ENCODE measurements around the gene CDK19. TPM values are rescaled to one million over a fixed set of nuclear protein-coding genes. Genes with fewer than 3 reads are reported as not detected.
"Not testable (repeated sequence)": the region's sequence is repeated elsewhere in the genome, so short reads cannot be mapped to it uniquely, and the experiment has no call there.

Gene CDK19
- total RNA-seq, 2 experiments from 2014 or later: 25.3 to 30.0 TPM

DNA sequence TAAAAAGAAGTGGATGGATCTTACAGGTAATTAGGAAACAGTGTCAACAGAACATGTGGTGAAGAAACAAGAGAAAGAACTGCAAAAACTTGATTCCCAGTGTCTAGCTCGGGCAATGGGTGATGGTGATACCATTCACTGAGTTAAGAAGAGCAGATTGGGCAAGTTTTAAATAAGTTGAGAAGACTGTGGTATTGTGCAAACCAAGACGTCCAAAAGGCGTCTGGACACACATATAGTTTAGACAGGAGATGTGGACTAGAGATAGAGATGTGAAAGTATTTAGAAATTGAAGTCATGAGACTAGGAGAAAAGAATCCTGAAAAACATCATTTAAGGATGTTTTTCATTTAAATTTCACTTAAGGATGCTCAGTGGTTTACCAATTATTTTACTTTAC is 53.9 kb downstream of the CDK19 start:
- no peak for DNase-seq
- no peak for ATAC-seq (ENCODE audit: low read depth)
- POLR2A ChIA-PET: no interaction called here
- no peaks in the 10 kb centered on the region for H3K27me3 Mint-ChIP-seq
- H3K4me3 Mint-ChIP-seq: no peak overlapping the region
- peaks cover 4% of the 10 kb centered on the region for H3K9me3 Mint-ChIP-seq
- H3K27ac Mint-ChIP-seq: no peak overlapping the region
- peaks cover 15% of the 10 kb centered on the region for H3K36me3 Mint-ChIP-seq
- peaks cover 5% of the 10 kb centered on the region for H3K4me1 Mint-ChIP-seq

DNA sequence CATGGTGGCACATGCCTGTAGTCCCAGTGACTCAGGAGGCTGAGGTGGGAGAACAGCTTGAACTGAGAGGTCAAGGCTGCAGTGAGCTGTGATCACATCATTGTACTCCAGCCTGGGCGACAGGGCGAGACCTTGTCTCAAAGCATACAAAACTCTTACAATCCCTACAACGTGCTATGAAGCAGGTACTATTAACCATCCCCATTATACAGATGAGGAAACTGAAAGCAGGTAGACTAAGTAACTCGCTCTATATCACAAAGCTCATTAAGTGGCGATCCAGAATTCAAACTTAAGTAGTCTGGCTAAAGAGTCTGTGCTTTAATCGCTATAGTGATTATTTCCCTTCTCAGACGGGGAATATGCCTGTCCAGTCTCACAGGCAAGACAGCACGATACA is 54.7 kb downstream of the CDK19 start:
- DNase-seq: no peak
- peaks cover 6% of the 10 kb centered on the region for H3K4me1 Mint-ChIP-seq

DNA sequence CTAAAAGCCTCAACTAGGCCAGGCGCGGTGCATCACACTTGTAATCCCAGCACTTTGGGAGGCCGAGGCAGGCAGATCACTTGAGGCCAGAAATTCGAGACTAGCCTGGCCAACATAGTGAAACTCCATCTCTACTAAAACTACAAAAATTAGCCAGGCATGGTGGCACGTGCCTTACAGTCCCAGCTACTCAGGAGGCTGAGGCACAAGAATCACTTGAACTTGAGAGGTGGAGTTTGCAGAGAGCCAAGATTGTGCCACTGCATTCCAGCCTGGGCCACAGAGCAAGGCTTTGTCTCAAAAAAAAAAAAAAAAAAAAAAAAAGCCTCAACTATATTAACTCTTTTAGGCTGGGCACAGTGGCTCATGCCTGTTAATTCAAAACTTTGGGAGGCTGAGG is 55.2 kb downstream of the CDK19 start:
- DNase-seq; H3K4me3 Mint-ChIP-seq; H3K9me3 Mint-ChIP-seq; H3K27me3 Mint-ChIP-seq; H3K4me1 Mint-ChIP-seq; H3K27ac Mint-ChIP-seq; ATAC-seq (ENCODE audit: low read depth): not testable (repeated sequence)
- peaks cover 11% of the 10 kb centered on the region for H3K36me3 Mint-ChIP-seq
- POLR2A ChIA-PET: interaction anchor here (1.5 kb wide), 1 partner anchor 114 kb away, joined by 4 read pairs; the partner anchor contains the start of gene AMD1

More for the DNA sequence above, 54.7 kb downstream of the CDK19 start:
- no peak overlapping the region for H3K27ac Mint-ChIP-seq
- no peak overlapping the region for H3K4me3 Mint-ChIP-seq
- ATAC-seq (ENCODE audit: low read depth): no peak
- peaks cover 4% of the 10 kb centered on the region for H3K9me3 Mint-ChIP-seq
- no peaks in the 10 kb centered on the region for H3K27me3 Mint-ChIP-seq
- H3K36me3 Mint-ChIP-seq: peaks cover 11% of the 10 kb centered on the region
- POLR2A ChIA-PET: interaction anchor here (1.5 kb wide), 1 partner anchor 114 kb away, joined by 4 read pairs; the partner anchor contains the start of gene AMD1

DNA sequence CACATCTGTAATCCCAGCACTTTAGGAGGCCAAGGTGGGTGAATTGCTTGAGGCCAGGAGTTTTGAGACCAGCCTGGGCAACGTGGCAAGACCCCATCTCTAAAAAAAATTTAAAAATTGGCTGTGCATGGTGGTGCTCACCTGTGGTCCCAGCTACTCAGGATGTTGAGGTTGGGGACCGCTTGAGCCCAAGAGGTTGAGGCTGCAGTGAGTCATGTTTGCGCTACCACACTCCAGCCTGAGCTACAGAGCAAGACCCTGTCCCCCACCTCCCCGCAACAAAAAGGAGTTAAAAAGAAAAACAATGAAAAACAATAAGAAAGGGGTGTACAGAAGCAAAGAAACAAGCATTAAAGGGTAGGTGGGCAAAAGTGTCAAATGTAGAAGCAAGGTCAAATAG is 57.3 kb downstream of the CDK19 start:
- no peak overlapping the region for H3K4me3 Mint-ChIP-seq
- POLR2A ChIA-PET: no interaction called here
- H3K36me3 Mint-ChIP-seq: peaks cover 5% of the 10 kb centered on the region
- no peak for DNase-seq
- peaks cover 7% of the 10 kb centered on the region for H3K4me1 Mint-ChIP-seq
- H3K27ac Mint-ChIP-seq: no peak overlapping the region
- no peaks in the 10 kb centered on the region for H3K9me3 Mint-ChIP-seq
- no peak for ATAC-seq (ENCODE audit: low read depth)
- H3K27me3 Mint-ChIP-seq: no peaks in the 10 kb centered on the region

DNA sequence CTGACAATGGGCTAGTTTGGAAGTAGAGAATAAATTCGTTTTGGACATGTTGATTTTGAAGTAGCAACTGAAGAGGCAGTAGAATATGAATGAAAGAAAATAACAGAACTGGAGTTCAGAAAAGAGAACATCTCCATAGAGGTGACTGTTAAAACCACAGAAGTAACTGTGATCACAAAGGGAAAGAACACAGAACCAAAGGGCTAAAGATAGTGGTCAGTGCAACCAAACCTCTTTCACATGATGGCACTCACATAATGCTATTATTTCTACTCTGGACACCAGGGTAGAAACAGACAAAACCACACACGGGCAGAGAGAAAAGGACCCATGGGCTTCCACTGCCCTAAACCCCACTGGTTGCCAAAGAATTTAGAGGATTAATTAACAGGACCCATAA is 58.5 kb downstream of the CDK19 start:
- DNase-seq (no peak), ATAC-seq (ENCODE audit: low read depth) (no peak)
- Mint-ChIP-seq H3K9me3 (no peaks in the 10 kb centered on the region), H3K27ac (no peak overlapping the region), H3K27me3 (no peaks in the 10 kb centered on the region), H3K36me3 (peaks cover 2% of the 10 kb centered on the region), H3K4me3 (no peak overlapping the region), H3K4me1 (peaks cover 7% of the 10 kb centered on the region)
- POLR2A ChIA-PET: no interaction called here

DNA sequence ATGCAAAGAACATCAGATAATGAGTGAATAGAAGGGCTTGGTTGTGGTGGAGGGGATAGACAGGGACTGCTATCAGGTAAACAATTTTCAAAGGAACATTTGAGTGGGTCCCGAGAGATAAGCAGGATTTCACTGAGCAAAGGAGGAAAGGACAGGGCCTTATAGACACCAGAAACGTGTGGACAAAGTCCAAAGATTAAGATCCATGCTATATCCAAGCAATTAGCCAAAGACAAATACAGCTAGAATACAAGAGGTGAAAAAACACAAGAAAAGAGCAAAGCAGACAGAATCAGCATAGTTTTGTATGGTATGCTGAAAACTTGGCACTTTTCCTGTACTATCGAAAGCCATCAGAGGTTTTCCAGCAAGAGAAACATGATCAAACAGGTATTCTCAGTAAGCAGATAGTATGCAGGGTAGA is 59.8 kb downstream of the CDK19 start:
- Mint-ChIP-seq H3K36me3 (peaks cover 2% of the 10 kb centered on the region), H3K4me3 (no peak overlapping the region)

DNA sequence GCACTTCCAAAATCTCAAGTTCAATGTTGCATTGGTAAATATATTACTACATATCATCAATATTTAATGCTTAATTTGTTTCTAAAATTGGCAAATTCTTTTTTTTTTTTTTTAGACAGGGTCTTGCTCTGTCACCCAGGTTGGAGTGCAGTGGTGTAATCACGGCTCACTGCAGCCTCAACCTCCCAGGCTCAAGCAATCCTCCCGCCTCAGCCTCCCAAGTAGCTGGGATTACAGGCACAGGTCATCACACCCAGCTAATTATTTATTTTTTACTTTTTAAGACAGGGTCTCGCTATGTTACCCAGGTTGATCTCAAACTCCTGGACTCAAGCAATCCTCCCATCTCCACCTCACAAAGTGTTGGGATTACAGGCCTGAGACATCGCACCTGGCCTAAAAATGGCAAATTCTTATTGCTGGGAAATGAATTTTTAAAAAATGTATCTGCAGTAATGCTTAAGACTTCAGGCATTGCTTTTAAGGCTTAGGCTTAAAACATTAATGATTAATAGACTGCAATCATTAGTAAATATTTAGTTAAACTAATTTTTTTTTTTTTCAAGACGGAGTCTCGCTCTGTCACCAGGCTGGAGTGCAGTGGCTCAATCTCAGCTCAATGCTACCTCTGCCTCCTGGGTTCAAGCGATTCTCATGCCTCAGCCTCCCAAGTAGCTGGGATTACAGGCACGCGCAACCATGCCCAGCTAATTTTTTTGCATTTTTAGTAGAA is 61.2 kb downstream of the CDK19 start:
- POLR2A ChIA-PET: interaction anchor here (0.7 kb wide), 1 partner anchor 33 kb away, joined by 3 read pairs; no protein-coding TSS in a partner anchor
- H3K27ac Mint-ChIP-seq; H3K9me3 Mint-ChIP-seq; H3K36me3 Mint-ChIP-seq; ATAC-seq (ENCODE audit: low read depth); DNase-seq; H3K27me3 Mint-ChIP-seq; H3K4me3 Mint-ChIP-seq: not testable (repeated sequence)
- H3K4me1 Mint-ChIP-seq: peaks cover 11% of the 10 kb centered on the region

More for the DNA sequence above, 59.8 kb downstream of the CDK19 start:
- POLR2A ChIA-PET: no interaction called here
- peaks cover 8% of the 10 kb centered on the region for H3K4me1 Mint-ChIP-seq
- ATAC-seq (ENCODE audit: low read depth): no peak
- H3K27me3 Mint-ChIP-seq: no peaks in the 10 kb centered on the region
- H3K27ac Mint-ChIP-seq: no peak overlapping the region
- no peak for DNase-seq
- no peaks in the 10 kb centered on the region for H3K9me3 Mint-ChIP-seq

DNA sequence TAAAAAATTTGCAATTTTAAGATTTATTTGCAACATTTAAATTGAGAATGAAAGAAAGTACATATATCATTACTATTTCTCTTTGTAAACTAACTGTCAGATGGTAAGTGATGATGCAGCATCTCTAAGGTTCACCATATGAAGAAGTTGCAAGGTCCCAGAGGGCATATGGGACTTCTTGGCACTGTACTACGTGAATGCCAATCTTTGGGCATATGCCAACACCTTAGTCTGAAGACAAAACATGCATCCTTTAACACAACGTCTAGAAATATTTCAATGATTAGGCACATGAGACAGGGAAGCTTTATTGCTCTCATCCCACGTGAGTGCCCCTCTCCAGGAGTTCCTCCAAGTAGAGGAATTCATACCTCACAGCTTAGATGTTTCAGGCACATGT is 66.8 kb downstream of the CDK19 start:
- H3K27me3 Mint-ChIP-seq: no peaks in the 10 kb centered on the region
- no peaks in the 10 kb centered on the region for H3K9me3 Mint-ChIP-seq
- peaks cover 12% of the 10 kb centered on the region for H3K36me3 Mint-ChIP-seq
- ATAC-seq (ENCODE audit: low read depth) (no peak), DNase-seq (no peak)
- POLR2A ChIA-PET: interaction anchor here (0.6 kb wide), 1 partner anchor 188 kb away, joined by 3 read pairs; no protein-coding TSS in a partner anchor
- no peak overlapping the region for H3K27ac Mint-ChIP-seq
- H3K4me3 Mint-ChIP-seq: no peak overlapping the region
- peaks cover 4% of the 10 kb centered on the region for H3K4me1 Mint-ChIP-seq

DNA sequence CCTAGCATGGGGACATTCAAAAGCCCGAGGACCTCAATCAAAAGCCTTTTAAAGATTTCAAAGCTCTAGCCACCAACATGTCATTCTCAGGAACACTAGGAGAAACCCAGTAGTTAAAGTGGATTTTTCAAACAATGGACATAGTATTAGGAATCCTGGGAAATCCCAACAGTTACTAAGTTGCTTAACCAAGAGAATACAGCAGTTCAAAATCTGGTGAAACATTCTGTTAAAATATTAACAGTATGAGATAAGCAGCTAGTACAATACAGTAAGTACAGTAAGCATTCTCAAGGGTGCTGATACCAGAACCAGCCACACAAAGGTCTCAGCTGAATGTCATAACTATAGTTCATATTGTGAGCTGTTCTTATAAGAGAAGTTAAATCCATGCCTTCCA is 68.6 kb downstream of the CDK19 start:
- DNase-seq: no peak
- no peak overlapping the region for H3K27ac Mint-ChIP-seq
- no peaks in the 10 kb centered on the region for H3K27me3 Mint-ChIP-seq
- H3K36me3 Mint-ChIP-seq: peaks cover 29% of the 10 kb centered on the region
- ATAC-seq (ENCODE audit: low read depth): no peak
- POLR2A ChIA-PET: interaction anchor here (1.2 kb wide), 1 partner anchor 129 kb away, joined by 3 read pairs; no protein-coding TSS in a partner anchor
- no peak overlapping the region for H3K4me3 Mint-ChIP-seq
- H3K9me3 Mint-ChIP-seq: peaks cover 8% of the 10 kb centered on the region
- H3K4me1 Mint-ChIP-seq: peaks cover 4% of the 10 kb centered on the region

DNA sequence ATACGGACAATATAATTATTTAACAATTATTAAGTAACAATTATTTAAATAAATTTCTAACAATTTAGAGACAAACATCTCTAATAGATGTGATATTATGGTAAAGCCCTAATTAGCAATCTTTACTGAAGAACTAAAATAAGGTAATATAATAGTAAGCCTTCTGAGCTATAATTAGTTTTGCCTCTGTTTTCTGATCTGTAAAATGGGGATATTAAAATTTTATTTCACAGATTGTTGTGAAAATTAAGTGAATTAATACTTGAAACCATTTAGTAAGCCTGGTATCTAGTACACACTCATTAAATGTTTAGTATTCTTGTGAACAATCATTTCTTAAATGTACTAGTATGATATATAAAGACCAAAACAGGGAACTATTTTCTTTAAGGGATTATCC is 70.3 kb downstream of the CDK19 start:
- peaks cover 16% of the 10 kb centered on the region for H3K9me3 Mint-ChIP-seq
- ATAC-seq (ENCODE audit: low read depth): no peak
- H3K36me3 Mint-ChIP-seq: peaks cover 42% of the 10 kb centered on the region
- no peak overlapping the region for H3K4me3 Mint-ChIP-seq
- DNase-seq: no peak
- no peak overlapping the region for H3K27ac Mint-ChIP-seq
- no peaks in the 10 kb centered on the region for H3K27me3 Mint-ChIP-seq
- H3K4me1 Mint-ChIP-seq: no peaks in the 10 kb centered on the region
- POLR2A ChIA-PET: no interaction called here

DNA sequence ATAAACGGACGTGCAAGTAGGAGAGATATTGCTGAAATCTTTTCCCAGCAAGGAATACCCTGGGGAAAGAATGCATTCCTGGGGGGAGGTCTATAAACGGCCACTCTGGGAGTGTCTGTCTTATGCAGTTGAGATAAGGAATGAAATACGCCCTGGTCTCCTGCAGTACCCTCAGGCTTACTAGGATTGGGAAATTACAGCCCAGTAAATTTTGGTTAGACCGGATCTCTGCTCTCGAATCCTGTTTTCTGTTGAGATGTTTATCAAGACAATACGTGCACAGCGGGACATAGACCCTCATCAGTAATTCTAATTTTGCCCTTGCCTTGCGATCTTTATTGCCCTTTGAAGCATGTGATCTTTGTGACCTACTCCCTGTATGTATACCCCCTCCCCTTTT is 72.7 kb downstream of the CDK19 start:
- POLR2A ChIA-PET; H3K4me3 Mint-ChIP-seq; DNase-seq; H3K27ac Mint-ChIP-seq; H3K27me3 Mint-ChIP-seq; ATAC-seq (ENCODE audit: low read depth); H3K4me1 Mint-ChIP-seq: not testable (repeated sequence)
- peaks cover 16% of the 10 kb centered on the region for H3K9me3 Mint-ChIP-seq
- H3K36me3 Mint-ChIP-seq: peaks cover 46% of the 10 kb centered on the region

DNA sequence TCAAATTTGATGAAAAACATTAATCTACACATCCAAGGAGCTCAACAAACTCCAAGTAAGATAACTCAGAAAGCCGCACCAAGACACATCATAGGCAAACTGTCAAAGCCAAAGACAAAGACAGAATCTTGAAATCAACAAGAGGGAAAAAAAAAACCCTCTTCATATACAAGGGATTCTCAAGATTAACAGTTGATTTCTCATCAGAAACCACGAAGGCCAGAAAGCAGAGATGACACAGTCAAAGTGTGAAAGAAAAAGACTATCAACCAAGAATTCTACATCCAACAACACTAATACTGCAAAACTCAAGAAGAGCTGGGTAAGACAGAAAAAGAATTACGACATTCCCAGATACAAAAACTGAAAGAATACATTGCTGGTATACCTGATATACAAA is 73.8 kb downstream of the CDK19 start:
- POLR2A ChIA-PET: interaction anchor here (0.6 kb wide), 1 partner anchor 1395 kb away, joined by 4 read pairs; no protein-coding TSS in a partner anchor
- Mint-ChIP-seq H3K27ac (no peak overlapping the region), H3K4me1 (no peaks in the 10 kb centered on the region)

DNA sequence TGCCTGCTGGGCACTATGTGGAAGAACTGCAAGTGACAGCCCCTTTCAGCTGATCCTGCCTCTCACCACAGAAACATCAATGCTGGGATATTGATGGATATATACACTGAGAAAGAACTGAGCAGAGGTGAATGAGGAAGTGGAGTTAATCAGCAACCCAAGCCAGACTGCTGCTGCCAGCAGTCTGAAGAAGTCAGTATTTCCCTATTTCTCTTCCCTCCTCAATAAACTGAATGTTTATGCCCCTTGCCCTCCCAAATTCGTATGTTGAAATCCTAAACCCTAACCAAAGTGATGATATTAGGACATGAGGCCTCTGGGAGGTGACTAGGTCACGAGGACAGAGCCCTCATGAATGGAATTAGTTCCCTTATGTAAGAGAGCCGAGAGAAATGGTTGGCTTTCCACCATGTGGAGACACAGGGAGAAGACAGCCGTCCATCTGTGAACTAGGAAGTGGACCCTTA is 76.3 kb downstream of the CDK19 start:
- Mint-ChIP-seq H3K4me1 (peaks cover 2% of the 10 kb centered on the region), H3K27me3 (no peaks in the 10 kb centered on the region), H3K4me3 (no peak overlapping the region), H3K9me3 (peaks cover 16% of the 10 kb centered on the region), H3K27ac (no peak overlapping the region), H3K36me3 (peaks cover 47% of the 10 kb centered on the region)
- no peak for DNase-seq
- ATAC-seq (ENCODE audit: low read depth): no peak
- POLR2A ChIA-PET: no interaction called here

More for the DNA sequence above, 73.8 kb downstream of the CDK19 start:
- no peak overlapping the region for H3K4me3 Mint-ChIP-seq
- peaks cover 16% of the 10 kb centered on the region for H3K9me3 Mint-ChIP-seq
- H3K27me3 Mint-ChIP-seq: no peaks in the 10 kb centered on the region
- peaks cover 48% of the 10 kb centered on the region for H3K36me3 Mint-ChIP-seq
- ATAC-seq (ENCODE audit: low read depth) (no peak), DNase-seq (no peak)

DNA sequence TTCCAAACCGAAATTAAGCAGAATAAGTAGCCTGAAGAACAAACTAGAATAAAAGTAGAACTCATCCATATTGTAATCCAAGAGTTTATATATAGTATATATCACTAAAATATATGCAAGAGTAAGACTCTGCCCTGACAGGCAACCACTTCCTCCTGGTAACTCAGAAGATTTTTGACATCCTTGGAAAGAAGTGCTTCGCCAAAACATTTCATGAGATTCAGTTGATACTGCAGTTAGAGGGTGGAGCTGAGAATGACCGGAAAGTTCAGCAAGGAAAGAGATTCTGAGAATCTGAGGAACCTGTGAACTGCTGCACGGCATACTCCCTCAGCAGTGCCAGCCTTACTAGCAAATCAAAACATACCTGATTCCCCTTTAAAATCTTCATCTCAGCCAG is 79.6 kb downstream of the CDK19 start:
- H3K36me3 Mint-ChIP-seq: peaks cover 37% of the 10 kb centered on the region
- POLR2A ChIA-PET: no interaction called here
- peaks cover 3% of the 10 kb centered on the region for H3K4me1 Mint-ChIP-seq
- no peaks in the 10 kb centered on the region for H3K27me3 Mint-ChIP-seq
- DNase-seq (no peak), ATAC-seq (ENCODE audit: low read depth) (no peak)
- H3K4me3 Mint-ChIP-seq: no peak overlapping the region
- no peak overlapping the region for H3K27ac Mint-ChIP-seq
- peaks cover 2% of the 10 kb centered on the region for H3K9me3 Mint-ChIP-seq

Data from activated naive CD8-positive, alpha-beta T cell treated with anti-CD3 and anti-CD28 coated beads, Interleukin-2, amount 10 ng/mL, durations not matched to agents 7 days and 5 days (primary cell).